SK-N-SH (cell line): ENCODE measurements around the gene HOXA2. TPM values are rescaled to one million over a fixed set of nuclear protein-coding genes. Genes with fewer than 3 reads are reported as not detected.

ENCODE experiments used
- CTCF ChIA-PET: fragments of 300-600, 350-600 bp; formaldehyde crosslinking; extraction: SDS; loops from one replicate; lab custom pipeline; 2021; lab: Yijun Ruan, JAX
- POLR2A ChIA-PET: fragments of 350-600 bp; sonication (Branson Sonifier 250); formaldehyde crosslinking; extraction: SDS; loops from one replicate; lab custom pipeline; 2020; ENCODE audit warnings: antibody characterized with exemption, inconsistent platforms; lab: Yijun Ruan, JAX
- DNase-seq: peaks from one replicate; pipeline ENCODE4 v3.0.0; 2012
- H2AFZ ChIP-seq: fragments of 200-600 bp; sonication (generic); 2 replicates; pipeline ENCODE4 v1.8.1; 2016; ENCODE audit warnings: antibody characterized with exemption, mild to moderate bottlenecking, low read depth
- H3F3A ChIP-seq: fragments of 200-600 bp; sonication (generic); replicated peaks from 2 replicates; pipeline ENCODE3; 2016; ENCODE audit warnings: antibody characterized with exemption, mild to moderate bottlenecking; ENCODE audit not compliant: insufficient read depth
- H3K27ac ChIP-seq, 2 experiments: fragments of 200-500 bp in 1 of 2; fragments of 200-600 bp in 1 of 2; sonication (Bioruptor generic) in 1 of 2; sonication (generic), shearing (Covaris generic) in 1 of 2; 2 replicates each; pipeline versions ENCODE4 v1.5.1 to v1.6.1; 2014 to 2016; ENCODE audit warnings: low read depth in 2 of 2, inconsistent platforms in 1 of 2, low read length in 1 of 2, mild to moderate bottlenecking in 1 of 2, mixed read lengths in 1 of 2
- H3K27me3 ChIP-seq: fragments of 200-600 bp; sonication (generic), shearing (Covaris generic); 2 replicates; pipeline ENCODE4 v1.6.1; 2016; ENCODE audit warnings: mixed run types; ENCODE audit not compliant: insufficient read depth
- H3K36me3 ChIP-seq, 2 experiments: fragments of 200-500 bp in 1 of 2; fragments of 200-600 bp in 1 of 2; sonication (Bioruptor generic) in 1 of 2; sonication (generic) in 1 of 2; replicated peaks in 1 of 2; 2 replicates each; pipeline versions ENCODE3 to v1.5.1; 2014 to 2016; ENCODE audit warnings: low read length in 1 of 2, mild to moderate bottlenecking in 1 of 2; ENCODE audit not compliant: insufficient read depth in 2 of 2, control insufficient read depth in 1 of 2
- H3K4me1 ChIP-seq, 2 experiments: fragments of 200-500 bp in 1 of 2; fragments of 200-600 bp in 1 of 2; sonication (Bioruptor generic) in 1 of 2; sonication (generic), shearing (Covaris generic) in 1 of 2; 2 replicates each; pipeline versions ENCODE4 v1.5.1 to v1.6.1; 2014 to 2016; ENCODE audit warnings: low read depth in 1 of 2, low read length in 1 of 2, mixed run types in 1 of 2; ENCODE audit not compliant: insufficient read depth in 2 of 2, control insufficient read depth in 1 of 2
- H3K4me2 ChIP-seq: fragments of 200-600 bp; sonication (generic), shearing (Covaris generic); 2 replicates; pipeline ENCODE4 v1.6.1; 2017; ENCODE audit warnings: mixed run types
- H3K4me3 ChIP-seq, 2 experiments: fragments of 200-500 bp in 1 of 2; fragments of 200-600 bp in 1 of 2; sonication (Bioruptor generic) in 1 of 2; sonication (generic), shearing (Covaris generic) in 1 of 2; 2 replicates each; pipeline versions ENCODE4 v1.5.1 to v1.8.1; 2014 to 2016; ENCODE audit warnings: low read depth in 2 of 2, inconsistent platforms in 1 of 2, low read length in 1 of 2, mild to moderate bottlenecking in 1 of 2, mixed read lengths in 1 of 2, moderate library complexity in 1 of 2
- H3K79me2 ChIP-seq: fragments of 200-600 bp; sonication (generic); 2 replicates; pipeline ENCODE4 v1.8.1; 2017; ENCODE audit warnings: mild to moderate bottlenecking; ENCODE audit not compliant: insufficient read depth
- H3K9ac ChIP-seq: fragments of 200-600 bp; sonication (generic); 2 replicates; pipeline ENCODE4 v1.6.1; 2017; ENCODE audit warnings: mixed run types
- H3K9me2 ChIP-seq: fragments of 200-600 bp; sonication (generic); 2 replicates; pipeline ENCODE4 v1.6.1; 2017; ENCODE audit warnings: mixed run types
- H3K9me3 ChIP-seq: fragments of 200-600 bp; sonication (generic); 2 replicates; pipeline ENCODE4 v1.6.1; 2017; ENCODE audit warnings: mixed run types, mild to moderate bottlenecking, moderate library complexity
- H4K20me1 ChIP-seq: fragments of 200-600 bp; sonication (generic); 2 replicates; pipeline ENCODE4 v1.6.1; 2017; ENCODE audit warnings: mild to moderate bottlenecking, mixed run types; ENCODE audit not compliant: insufficient read depth
- ELF1 ChIP-seq: IDR thresholded peaks from 2 replicates; pipeline ENCODE4 v1.4.0; 2012
- EP300 ChIP-seq, 2 experiments: IDR thresholded peaks; 2 replicates each; pipeline versions ENCODE4 v1.4.0 to v1.6.1; 2012; ENCODE audit warnings: borderline replicate concordance in 1 of 2, low read depth in 1 of 2, low read length in 1 of 2
- JUND ChIP-seq: IDR thresholded peaks from 2 replicates; pipeline ENCODE4 v1.4.0; 2012
- NRF1 ChIP-seq: IDR thresholded peaks from 2 replicates; pipeline ENCODE4 v1.6.1; 2012; ENCODE audit warnings: low read depth, mild to moderate bottlenecking, low read length
- SMC3 ChIP-seq: IDR thresholded peaks from 2 replicates; pipeline ENCODE4 v1.6.1; 2012; ENCODE audit warnings: low read depth, low read length, improper control_type of control experiment
- YY1 ChIP-seq: IDR thresholded peaks from 2 replicates; pipeline ENCODE4 v1.4.0; 2012; ENCODE audit warnings: low read depth, mild to moderate bottlenecking
- WGBS: methylation state at CpG from one replicate; pipeline ENCODE4 v1.1.6; 2017; ENCODE audit warnings: low lambda C conversion rate; 5-methylcytosine and 5-hydroxymethylcytosine counted together
- polyA plus RNA-seq, 3 experiments: library from polyadenylated mRNA; depleted of rRNA; stranded (reverse); fragments of >200 nt; gene quantifications; 2 replicates each; pipeline ENCODE4 v1.2.3, GENCODE V29; 2012
- TF ChIP-seq, protein P1 (sequence below): fragments of 150-350 bp; IDR thresholded peaks from 2 replicates; pipeline ENCODE4 v1.6.1; 2017; ENCODE audit warnings: antibody characterized with exemption, low read length, low read depth, borderline replicate concordance
- TF ChIP-seq, protein P2 (sequence below): IDR thresholded peaks from 2 replicates; pipeline ENCODE4; 2012
- TF ChIP-seq, protein P3 (sequence below): fragments of 200-600 bp; sonication (generic); IDR thresholded peaks from 2 replicates; pipeline ENCODE4 v1.6.1; 2017; ENCODE audit warnings: antibody characterized with exemption, mild to moderate bottlenecking, moderate library complexity
- TF ChIP-seq, protein P4 (sequence below): fragments of 150-350 bp; IDR thresholded peaks from 2 replicates; pipeline ENCODE4 v1.6.1; 2016; ENCODE audit warnings: mild to moderate bottlenecking, low read depth, low read length
- TF ChIP-seq, protein P5 (sequence below): IDR thresholded peaks from 2 replicates; pipeline ENCODE4 v1.4.0; 2012; ENCODE audit warnings: low read depth

The HOXA2 gene
- polyA plus RNA-seq, 1 of the 3 experiments (the other 2 are of a cell fraction), result not detected

DNA sequence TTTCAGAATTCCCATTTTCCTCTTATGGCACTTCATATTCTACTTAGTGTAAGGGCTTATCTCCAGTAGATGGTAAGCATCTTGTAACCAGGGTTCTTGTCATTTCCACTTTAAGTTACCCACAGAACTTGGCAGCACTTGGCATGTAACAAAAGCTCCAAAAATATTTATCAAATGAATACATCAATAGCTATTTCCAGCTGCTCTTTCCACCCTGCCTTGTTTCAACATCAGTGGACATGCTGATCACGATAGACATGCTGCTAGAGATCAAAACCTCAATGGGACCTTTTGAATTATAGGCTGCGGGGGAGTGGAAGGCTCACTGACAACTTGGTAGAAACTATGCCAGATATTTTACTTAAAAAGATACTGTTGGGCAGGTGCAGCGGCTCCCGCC lies 39.5 kb downstream of the HOXA2 start (continued):
- TF ChIP-seq, protein P1, sequence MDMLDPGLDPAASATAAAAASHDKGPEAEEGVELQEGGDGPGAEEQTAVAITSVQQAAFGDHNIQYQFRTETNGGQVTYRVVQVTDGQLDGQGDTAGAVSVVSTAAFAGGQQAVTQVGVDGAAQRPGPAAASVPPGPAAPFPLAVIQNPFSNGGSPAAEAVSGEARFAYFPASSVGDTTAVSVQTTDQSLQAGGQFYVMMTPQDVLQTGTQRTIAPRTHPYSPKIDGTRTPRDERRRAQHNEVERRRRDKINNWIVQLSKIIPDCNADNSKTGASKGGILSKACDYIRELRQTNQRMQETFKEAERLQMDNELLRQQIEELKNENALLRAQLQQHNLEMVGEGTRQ, result no peak
- TF ChIP-seq, protein P2, sequence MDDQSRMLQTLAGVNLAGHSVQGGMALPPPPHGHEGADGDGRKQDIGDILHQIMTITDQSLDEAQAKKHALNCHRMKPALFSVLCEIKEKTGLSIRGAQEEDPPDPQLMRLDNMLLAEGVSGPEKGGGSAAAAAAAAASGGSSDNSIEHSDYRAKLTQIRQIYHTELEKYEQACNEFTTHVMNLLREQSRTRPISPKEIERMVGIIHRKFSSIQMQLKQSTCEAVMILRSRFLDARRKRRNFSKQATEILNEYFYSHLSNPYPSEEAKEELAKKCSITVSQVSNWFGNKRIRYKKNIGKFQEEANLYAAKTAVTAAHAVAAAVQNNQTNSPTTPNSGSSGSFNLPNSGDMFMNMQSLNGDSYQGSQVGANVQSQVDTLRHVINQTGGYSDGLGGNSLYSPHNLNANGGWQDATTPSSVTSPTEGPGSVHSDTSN, result no peak
- TF ChIP-seq SMC3, result no peak
- no peak for TF ChIP-seq ELF1

DNA sequence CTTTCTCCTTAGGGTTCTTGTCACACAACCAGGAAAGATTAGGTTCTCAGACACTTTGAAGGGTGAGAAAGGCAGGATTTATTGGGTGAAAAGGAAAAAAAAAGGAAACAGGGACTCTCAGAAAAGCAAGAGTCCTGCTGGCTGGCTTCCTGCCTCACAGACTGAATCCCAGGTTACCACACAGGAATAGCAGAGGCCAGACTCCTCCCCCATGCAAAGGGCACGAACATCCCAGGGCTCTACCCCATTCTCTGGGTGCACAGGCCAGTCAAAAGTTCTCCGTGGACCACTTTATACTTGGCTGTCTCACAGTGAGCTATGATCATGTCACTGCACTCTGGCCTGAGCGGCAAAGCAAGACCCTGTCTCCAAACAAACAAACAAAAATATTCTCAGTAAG lies 49.3 kb downstream of the HOXA2 start:
- H3K27me3 ChIP-seq, result no peaks in the 10 kb centered on the region; the same call in 1 of the 2 replicates
- ChIA-PET POLR2A (no interaction called here), CTCF (interaction anchor here (0.9 kb wide), 1 partner anchor 12 kb away, joined by 4 read pairs; no protein-coding TSS in a partner anchor)
- no peak for DNase-seq
- no peak overlapping the region for H3K9ac ChIP-seq
- 5% methylated on average over 3 of the region's 3 CpGs for WGBS
- H3K36me3 ChIP-seq, result no peaks in the 10 kb centered on the region
- no peaks in the 10 kb centered on the region for H3K9me3 ChIP-seq
- H2AFZ ChIP-seq, result no peak overlapping the region
- no peaks in the 10 kb centered on the region for H3K79me2 ChIP-seq
- no peaks in the 10 kb centered on the region for H4K20me1 ChIP-seq
- no peaks in the 10 kb centered on the region for H3F3A ChIP-seq
- H3K27ac ChIP-seq, result no peak overlapping the region
- H3K4me1 ChIP-seq, result no peaks in the 10 kb centered on the region
- no peaks in the 10 kb centered on the region for H3K9me2 ChIP-seq
- no peak overlapping the region for H3K4me3 ChIP-seq
- H3K4me2 ChIP-seq, result no peak overlapping the region
- TF ChIP-seq, protein P3, sequence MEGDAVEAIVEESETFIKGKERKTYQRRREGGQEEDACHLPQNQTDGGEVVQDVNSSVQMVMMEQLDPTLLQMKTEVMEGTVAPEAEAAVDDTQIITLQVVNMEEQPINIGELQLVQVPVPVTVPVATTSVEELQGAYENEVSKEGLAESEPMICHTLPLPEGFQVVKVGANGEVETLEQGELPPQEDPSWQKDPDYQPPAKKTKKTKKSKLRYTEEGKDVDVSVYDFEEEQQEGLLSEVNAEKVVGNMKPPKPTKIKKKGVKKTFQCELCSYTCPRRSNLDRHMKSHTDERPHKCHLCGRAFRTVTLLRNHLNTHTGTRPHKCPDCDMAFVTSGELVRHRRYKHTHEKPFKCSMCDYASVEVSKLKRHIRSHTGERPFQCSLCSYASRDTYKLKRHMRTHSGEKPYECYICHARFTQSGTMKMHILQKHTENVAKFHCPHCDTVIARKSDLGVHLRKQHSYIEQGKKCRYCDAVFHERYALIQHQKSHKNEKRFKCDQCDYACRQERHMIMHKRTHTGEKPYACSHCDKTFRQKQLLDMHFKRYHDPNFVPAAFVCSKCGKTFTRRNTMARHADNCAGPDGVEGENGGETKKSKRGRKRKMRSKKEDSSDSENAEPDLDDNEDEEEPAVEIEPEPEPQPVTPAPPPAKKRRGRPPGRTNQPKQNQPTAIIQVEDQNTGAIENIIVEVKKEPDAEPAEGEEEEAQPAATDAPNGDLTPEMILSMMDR, result no peak
- TF ChIP-seq, protein P4, sequence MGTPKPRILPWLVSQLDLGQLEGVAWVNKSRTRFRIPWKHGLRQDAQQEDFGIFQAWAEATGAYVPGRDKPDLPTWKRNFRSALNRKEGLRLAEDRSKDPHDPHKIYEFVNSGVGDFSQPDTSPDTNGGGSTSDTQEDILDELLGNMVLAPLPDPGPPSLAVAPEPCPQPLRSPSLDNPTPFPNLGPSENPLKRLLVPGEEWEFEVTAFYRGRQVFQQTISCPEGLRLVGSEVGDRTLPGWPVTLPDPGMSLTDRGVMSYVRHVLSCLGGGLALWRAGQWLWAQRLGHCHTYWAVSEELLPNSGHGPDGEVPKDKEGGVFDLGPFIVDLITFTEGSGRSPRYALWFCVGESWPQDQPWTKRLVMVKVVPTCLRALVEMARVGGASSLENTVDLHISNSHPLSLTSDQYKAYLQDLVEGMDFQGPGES, result no peak
- no peak for TF ChIP-seq EP300 (IDR thresholded peaks at IDR 0.05; ENCODE audit: borderline replicate concordance in 1 of 2, low read depth in 1 of 2, low read length in 1 of 2)
- no peak for TF ChIP-seq SMC3
- TF ChIP-seq, protein P5, sequence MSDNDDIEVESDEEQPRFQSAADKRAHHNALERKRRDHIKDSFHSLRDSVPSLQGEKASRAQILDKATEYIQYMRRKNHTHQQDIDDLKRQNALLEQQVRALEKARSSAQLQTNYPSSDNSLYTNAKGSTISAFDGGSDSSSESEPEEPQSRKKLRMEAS, result no peak
- TF ChIP-seq JUND, result no peak
- TF ChIP-seq NRF1, result no peak
- no peak for TF ChIP-seq YY1
